COLO668 (cell line): ENCODE measurements around the gene TTC39A.

Source experiments
- DNase-seq: peaks from one replicate; lab custom pipeline; 2025; ENCODE audit not compliant: unreplicated experiment; lab: John Stamatoyannopoulos, UW

TTC39A gene

DNA sequence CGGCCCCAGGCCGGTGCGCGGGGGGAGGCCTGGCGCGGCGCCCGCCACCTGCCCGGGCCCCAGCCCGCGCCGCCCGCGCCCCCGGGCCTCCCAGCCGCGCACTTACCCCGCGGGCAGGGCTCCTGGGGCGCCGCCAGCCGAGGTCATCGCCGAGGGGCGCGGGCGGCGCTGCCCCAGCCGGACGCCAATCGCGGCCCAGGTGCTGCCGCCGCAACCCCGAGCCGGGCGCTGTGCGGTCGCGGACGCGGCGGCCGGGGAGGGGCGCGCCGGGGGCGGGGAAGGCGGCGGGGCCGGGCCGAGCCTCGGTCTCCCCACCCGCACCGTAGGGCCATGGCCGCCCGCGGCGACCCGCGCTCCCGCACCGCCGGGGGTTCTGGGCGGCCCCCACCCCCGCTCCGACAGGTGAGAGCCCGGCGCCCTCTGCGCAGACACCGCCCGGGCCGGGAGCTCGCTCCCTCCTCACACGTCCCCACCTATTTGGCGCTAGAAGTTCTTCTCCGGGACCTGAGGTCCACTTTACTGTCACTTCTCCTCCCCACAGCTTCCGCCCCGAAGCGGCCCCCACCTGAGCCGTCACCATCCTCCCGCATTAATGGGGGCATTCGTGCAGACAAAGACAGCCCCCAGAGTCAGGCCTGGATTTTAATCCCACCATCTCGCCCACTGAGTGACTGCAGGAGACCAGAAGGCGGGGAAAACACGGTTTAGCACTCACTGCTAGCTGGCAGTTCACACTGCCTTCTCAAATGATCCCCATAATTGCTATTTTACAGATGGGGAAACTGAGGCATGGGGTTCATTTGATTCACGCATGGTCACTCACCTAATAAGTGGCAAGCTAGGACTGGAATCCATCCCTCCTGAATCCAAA, at the start of gene TTC39A:
Gene TTC39A (minus strand): TSS at position 232 of the 871 bp plus-strand sequence. CDS start 85 bp downstream, at position 147.
- DNase-seq, result peak; percentile 92

DNA sequence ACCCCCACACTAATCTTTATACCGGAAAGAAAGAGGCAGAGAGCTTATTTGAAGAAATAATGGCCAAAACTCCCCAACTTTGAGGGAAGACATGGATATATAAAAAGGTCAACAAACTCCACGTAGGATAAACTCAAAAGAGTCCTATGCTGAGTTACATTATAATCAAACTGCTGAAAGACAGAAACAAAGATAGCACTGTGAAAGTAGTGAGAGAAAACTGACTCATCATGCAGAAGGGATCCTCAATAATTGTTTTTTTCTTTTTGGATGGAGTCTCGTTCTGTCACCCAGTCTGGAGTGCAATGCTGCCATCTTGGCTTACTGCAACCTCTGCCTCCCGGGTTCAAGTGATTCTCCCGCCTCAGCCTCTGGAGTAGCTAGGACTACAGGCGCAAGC, 48.5 kb upstream of the TTC39A start:
- DNase-seq, result no peak

DNA sequence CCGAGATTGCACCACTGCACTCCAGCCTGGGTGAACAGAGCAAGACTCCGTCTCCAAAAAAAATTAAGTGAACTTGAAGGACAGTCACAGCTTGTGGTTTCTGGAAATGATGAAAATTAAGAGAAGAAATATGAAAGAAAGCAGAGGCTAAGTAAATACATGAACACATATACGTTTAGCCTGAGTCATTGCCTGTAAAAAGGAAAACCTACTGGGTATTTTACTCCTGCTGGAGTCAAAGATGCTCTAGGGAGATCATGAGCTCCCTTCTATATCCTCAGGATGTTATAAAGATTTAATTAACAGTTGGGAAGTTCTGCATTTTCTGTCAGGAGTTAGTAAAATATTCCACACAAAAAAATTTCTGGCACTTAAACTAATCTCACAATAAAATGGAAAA, 43.5 kb upstream of the TTC39A start:
- DNase-seq, result no peak

DNA sequence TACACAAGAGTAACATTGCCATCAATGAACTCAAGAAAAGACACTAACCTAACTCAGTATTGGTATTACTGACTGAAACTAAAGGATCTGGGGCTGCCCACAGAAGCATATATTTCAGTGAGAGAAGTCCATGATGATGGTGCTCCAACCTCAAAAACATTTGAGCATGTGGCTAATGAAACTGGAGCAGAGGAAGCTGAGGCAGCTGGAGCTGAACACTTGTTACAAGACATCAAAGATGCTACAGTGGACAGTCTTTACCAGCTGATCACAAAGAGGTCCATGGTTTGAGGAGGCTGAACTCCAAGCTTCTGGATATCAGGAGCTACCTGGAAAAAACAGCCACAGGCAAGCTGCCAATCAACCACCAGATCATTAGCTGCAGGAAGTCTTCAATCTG, 42.2 kb upstream of the TTC39A start:
- DNase-seq, result no peak

DNA sequence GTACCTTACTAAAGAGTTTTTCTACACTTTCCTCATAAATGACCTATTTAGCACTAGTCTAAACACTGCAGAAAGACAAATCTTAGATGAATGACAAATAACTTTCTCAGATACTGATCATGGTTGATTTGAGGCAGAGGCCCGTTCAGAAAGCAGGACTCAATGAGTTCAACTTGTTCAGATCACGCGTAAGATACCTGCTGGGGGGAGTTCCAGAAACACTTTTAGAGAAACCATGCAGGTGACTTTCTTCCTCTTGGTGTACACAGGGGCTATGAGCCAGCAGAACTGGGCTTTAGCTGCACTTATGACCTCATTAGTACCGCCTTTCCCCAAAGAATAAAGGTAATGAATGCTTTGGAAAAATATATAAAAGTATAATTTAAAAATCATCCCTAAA, 38.8 kb upstream of the TTC39A start:
- DNase-seq, result no peak

DNA sequence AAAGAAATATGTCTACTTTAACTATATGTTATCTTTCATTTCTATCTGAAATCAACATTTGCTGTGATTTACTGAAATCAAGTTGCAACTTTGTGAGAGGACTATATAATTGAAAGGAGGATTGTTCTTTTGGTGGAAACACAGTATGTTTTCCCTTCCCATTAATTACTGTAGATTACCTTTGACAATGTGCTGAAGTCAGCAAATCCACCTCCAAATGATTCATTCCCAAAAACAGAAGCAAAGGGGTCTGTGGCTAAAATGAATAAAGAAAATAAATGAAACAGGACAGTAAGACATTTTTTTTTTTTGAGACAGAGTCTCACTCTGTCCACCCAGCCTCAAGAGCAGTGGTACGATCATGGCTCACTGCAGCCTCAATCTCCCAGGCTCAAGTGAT, 35.4 kb upstream of the TTC39A start:
- DNase-seq, result no peak

DNA sequence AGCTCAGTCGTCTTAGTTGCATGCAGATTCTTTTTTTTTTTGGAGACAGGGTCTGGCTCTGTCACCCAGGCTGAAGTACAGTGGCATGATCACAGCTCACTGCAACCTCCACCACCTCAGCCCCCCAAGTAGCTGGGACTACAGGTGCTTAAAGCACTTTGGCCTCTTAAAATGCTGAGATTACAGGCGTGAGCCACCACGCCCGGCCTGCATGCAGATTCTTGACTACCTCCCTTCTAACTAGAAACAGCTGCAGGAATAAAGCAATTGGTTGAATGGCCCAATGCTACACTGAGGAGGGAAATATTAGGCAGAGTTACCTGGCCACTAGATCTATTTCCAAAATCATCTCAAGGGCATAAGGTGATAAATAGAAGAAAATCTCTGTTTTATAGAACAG, 29.5 kb upstream of the TTC39A start:
- DNase-seq, result no peak

DNA sequence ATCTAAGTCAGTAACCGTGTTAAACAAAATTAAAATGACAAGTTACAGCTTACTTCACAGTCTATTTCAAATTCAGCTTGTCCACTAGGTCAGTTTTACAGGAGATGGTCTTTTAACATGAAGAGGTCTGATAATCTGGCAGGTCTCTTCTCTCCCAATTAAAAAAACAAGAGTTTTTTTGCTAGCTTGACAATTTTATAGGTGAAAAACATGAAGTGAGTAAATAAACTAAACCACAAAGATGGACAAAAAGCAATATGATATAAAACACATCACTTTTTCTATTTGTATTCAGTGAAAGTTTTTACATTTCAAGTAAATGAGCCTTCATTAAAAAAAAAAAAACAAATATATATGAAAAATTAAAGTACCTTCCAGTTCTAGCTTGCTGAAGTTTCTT, 25.0 kb upstream of the TTC39A start:
- DNase-seq, result no peak

DNA sequence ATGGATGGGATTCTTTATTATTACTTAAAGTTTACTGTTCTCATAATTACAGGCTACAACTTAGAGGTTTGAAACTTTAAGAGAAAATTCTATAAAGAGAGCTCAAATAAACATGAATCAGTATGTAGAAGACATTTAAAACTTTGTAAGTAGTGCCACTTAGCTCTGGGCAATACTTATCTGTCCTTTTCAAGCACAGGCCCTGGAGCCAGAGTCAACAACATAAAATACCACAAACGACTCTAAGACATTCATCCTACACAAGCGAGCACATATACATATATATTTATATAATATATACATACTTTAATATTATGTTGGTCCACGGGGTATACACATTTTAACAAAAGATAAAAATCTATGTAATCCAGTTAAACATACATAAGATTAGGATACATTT, 24.1 kb upstream of the TTC39A start:
- no peak for DNase-seq

DNA sequence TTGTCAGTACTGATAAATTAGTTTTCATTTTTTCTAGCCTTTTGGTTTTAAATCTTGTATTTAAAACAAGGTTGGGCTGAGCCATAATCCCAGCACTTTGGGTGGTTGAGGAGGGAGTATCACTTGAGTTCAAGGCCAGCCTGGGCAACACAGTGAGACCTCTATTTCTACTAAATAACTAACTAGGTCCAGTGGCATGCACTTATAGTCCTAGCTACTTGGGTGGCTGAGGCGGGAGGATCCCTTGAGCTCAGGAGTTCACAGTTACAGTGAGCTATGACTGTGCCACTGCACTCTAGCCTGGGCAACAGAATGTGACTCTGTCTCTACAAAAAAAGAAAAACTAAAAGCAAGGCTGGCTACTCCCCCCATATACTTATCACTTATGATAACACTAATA, 21.5 kb upstream of the TTC39A start:
- no peak for DNase-seq

DNA sequence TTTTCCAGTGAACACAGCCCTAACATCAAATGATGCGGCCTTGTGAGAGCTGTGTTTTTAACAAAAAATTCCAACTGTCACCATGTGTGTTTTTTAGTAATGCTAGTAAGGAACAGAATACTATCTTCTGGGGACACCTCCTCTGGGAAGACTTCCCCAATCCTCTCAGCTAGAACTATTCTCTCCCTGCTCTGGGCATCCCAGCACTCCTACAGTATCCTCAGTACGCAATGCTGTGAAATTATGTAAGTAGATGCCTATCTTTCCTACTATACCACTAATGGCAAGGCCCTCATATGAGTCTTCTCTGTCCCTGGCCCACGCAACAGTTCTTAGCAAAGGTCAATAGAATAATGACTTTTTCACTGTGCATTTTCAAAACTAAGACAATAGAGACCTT, 19.5 kb upstream of the TTC39A start:
- no peak for DNase-seq

DNA sequence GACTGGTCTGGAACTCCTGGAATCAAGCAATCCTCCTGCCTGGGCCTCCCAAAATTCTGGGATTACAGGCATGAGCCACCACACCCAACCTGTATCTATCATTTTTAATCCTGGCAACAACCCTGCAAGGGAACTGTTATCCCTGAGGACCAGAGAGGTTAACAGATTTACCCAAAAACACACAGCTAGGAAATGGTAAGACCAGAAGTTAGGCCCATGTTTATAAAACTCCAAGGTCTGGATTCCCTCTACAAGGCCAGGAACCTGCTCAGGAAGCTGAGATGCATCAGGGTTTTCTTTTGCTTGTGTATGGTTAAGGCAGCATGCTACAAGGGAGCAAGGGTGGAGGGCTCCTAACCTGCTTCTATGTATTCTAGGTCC, 17.8 kb upstream of the TTC39A start:
- DNase-seq, result no peak

DNA sequence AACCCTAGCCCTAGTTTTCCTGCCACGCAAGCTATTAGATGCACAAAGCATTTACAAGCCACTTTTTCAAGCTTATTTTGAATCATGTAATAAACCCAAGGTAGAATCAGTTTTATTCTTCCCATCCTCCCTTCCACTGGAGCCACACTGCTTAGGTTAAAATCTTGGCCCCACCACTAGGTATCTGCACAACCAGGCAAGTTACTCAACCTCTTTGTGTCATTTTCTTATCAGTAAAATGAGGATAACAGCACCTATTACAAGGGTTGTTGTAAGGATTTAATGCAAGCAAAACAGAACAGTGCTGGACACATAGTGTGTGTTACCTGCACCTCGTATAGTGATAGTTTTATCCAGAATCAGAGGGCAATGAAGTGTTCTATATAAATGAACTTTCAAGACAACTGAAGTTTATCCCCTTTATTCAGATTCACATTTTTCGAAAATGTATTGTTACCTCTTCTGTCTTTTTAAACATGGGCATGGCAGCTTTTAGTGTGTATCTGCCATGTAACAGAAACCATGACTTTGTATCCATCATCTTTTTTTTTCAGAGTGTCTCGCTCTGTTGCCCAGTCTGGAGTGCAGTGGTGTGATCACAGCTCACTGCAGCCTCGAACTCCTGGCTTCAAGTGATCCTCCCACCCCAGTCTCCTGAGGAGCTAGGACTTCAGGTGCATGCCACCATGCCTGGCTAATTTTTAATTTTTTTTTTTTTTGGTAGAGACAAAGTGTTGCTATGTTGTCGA, 17.2 kb upstream of the TTC39A start:
- no peak for DNase-seq

DNA sequence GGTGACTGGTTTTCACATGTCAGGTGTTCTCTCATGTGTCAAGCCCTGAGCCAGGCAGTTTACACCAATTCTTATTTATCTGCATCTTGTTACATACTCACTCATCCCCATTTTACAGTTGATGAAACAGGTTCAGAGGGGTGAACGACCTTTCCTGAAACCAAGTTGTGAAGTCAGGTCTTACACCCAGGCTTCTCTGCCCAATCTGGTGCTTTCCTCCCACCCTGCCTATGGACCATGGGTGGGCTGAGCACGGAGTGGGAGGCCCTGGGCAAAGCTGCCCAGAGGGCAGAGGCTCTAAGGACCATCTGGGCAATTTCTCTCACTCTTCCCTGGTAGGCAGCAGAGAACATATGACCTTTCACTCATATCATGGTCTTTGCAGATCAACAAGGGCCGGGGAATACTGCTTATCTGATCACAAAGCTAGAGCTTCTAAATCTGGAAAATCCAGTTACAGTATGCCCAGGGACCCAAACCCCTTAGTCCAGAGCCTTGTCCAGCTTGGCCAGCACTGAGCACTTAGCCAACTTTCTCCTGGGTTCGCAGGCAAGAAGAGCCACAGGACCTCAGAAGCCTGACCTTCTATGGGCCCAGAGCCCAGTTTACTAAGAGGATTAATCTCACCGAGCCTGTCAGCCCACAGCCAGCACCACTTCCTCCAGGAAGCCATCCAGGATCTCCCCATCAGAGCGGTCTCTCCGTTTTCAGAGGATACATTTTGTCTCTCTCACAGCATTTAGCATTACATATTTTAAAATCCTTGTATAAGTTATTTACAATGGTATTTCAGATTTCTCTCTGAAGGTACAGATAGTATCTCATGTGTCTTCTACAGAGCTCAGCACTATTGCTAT, 16.0 kb upstream of the TTC39A start:
- no peak for DNase-seq

DNA sequence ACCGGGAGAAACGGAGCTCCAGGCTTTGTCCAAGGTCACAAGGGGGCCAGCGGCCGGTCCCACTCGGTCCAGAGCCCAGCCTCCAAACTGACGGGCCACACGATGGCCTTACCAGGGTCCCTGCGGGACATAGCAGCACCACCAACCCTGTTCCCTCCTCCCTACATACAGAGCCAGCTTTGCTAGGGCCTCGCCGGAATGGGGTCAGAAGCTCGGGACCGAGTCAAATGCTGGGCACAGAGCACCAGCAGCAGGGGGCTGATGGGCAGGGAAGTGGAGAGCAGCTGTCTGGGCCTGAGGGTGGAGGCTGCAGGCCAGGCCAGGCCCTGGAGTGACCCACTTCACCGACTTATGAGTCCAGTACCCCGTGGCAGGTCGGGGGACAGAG, 14.9 kb upstream of the TTC39A start:
- DNase-seq, result no peak

DNA sequence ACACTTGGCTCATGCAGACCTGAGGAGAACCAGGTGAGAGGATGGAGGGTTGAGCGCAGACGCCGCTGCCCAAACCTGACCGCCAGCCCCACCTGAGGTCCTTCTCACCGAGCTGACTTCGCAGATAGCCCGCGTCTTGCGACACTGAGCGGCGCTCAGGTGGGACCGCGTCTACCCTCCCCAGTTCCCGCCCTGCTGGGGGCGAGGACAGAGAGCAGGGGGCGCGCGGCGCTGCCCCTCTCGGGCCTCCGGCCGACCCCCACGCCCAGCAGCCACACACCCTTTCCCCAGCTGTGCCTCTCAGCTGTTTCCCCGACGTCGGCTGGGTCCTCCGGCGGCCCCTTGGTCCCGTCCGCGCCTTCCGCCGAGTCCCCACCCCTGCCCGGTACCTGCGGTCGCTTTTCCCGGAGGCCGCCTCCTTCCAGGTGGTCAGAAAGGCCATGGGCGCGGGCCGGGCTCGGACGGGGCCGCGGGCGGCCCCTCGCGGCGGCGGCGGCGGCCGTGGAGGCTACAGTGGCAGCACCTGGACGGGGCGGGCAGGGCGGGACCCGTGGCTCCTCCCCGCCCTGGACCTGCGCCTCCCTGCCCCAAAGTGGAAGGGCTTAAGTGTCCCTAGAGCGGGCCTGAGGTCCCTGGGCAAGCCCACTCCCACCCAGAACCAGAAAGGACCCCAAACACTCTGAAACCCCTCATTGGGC, 14.4 kb upstream of the TTC39A start:
- DNase-seq, result peak; percentile 92

DNA sequence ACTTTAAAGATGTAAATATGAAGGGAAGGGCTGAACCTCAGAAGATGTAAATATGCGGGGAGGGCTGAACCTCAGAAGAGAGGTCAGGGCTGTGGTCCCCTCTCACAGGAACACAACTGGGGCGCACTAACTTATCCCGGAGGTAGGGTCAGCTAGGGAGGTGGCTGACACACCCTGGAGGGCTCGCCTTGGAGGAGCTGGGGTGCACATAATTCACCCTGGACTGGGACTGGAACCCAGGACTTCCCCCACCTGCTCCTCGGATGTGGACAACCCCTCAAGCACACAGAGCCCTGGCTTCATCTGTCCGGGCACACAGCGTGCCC, 13.9 kb upstream of the TTC39A start:
- no peak for DNase-seq

DNA sequence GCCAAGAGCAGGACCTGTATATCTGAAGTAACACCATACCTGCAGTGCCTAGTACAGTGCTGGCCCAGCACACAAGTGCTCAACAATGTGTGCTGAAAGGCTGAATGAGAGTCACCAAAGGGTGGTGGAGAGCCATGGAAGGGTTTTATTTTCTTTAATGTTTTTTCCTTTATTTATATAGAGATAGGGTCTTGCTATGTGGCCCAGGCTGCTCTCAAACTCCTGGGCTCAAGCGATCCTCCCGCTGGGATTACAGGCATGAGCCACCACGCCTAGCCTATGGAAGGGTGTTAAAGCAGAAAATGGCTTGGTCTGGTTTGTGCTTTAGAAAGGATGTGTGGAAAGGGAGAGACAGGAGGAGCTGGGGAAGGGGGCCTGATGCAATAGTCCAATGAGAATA, 13.3 kb upstream of the TTC39A start:
- no peak for DNase-seq

DNA sequence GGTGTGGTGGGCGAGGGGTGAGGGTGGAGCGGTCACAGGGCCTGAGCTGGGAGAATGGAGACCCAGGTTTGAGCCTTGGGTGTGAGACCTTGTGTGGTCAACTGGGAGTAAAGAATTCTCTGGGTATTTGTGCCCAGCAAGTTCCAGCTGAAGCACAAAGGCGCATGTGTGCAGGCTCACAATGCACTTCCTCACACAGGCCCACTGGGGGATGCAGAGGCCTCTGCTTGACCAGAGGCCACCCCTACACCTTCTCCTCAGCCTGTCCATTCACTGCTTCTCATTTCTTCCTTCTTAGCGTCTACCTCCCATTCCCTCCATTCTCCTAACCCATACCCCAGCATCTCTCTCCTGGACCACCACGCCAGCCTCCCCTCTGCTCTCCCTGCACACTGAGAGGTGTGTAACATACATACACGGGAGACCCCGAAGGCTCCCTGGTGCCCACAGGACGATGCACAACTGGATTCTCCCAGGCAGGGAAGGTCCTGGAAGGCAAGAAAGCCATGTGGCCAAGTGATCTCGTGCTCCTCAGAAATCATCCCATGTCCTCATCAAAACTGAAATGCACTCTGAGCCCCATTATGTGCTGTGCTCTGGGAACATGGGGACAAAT, 12.3 kb upstream of the TTC39A start:
- no peak for DNase-seq

DNA sequence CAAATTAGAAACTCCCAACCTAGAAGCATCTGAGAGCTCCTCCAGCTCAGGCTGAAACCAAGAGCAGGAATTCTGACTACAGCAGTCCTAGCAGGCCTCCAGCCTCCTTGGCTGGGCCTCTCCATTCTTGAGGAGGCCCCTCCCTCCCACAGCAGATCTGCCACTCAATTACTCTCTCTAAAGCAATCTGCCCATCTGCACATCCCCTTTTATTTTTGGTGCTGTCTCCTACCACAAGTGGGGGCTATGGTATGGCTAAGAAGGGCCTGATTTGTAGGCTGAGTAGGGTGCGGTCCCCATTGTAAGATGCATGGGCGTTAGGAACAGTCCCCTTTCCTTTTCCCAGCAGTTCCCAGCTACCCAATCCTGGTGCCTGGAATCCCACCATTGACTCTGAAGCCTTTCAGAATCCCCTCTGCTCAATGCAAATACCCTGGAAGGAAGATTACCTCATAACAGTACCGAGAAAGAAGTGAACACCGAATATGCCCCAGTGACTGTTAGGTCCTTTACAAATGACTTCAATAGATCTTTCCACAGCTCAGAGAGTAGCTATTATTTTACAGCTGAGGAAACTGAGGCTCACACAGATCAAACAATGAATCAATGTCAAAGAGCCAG, 11.6 kb upstream of the TTC39A start:
- DNase-seq, result no peak
